ENCODE measurements around the gene PRSS8. TPM values are rescaled to one million over a fixed set of nuclear protein-coding genes. Genes with fewer than 3 reads are reported as not detected.
A peak's percentile ranks its signal among the peaks of the same experiment; 100 is the strongest.

The PRSS8 gene
- polyA plus RNA-seq, 3 donors = 0.15 TPM; not detected in 2

DNA sequence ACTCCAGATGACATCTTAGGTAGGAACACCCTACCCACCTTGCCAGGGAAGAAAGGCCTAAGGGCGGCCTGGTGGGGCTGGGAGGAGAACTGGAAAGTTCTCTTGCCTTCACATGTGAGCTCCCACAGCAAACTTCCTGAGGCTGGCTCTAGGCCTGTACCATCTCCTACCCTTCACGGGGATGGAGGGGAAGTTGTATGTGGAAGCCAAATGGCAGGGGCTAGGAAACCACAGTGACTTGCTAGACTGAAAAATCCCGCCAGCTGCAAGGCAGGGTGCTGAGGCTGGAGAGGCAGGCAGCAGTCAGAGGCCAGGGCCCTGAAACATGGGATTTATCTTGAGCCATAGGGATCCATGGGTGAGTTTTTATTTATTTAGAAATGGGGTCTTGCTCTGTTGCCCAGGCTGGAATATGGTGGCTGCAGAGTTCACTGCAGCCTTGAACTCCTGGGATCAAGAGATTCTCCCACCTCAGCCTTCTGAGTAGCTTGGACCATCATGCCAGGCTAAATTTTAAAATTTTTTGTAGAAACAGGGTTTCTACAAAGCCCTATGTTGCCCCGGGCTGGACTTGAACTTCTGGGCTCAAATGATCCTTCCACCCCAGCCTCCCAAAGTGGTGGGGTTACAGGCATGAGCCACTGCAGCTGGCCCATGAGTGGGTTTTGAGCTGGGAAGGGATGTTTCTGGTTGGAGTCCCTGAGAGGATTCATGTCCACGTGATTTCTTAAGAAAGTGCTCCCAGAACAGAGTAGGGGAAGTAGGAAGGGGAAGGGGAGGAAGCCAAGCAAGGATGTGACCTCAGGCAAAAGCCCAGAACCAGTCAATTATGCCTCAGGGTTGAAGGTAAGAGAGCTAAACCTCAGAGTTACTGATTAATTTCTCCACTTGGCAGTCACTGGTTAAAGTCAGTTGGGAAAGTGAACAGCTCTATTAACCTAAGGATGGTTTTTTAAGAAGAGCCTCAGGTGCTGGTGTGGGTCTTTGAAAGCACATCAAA, 22.1 kb downstream of the PRSS8 start:
- TF ChIP-seq, protein P1, sequence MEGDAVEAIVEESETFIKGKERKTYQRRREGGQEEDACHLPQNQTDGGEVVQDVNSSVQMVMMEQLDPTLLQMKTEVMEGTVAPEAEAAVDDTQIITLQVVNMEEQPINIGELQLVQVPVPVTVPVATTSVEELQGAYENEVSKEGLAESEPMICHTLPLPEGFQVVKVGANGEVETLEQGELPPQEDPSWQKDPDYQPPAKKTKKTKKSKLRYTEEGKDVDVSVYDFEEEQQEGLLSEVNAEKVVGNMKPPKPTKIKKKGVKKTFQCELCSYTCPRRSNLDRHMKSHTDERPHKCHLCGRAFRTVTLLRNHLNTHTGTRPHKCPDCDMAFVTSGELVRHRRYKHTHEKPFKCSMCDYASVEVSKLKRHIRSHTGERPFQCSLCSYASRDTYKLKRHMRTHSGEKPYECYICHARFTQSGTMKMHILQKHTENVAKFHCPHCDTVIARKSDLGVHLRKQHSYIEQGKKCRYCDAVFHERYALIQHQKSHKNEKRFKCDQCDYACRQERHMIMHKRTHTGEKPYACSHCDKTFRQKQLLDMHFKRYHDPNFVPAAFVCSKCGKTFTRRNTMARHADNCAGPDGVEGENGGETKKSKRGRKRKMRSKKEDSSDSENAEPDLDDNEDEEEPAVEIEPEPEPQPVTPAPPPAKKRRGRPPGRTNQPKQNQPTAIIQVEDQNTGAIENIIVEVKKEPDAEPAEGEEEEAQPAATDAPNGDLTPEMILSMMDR (IDR thresholded peaks at IDR 0.05) = no peak
- intact Hi-C loops (cut with micrococcal nuclease) = loop anchor here (2.0 to 10.0 kb wide), 4 partner anchors 29 to 761 kb away; partner anchors contain the start of genes FUS (in 1 of the 2) and ZNF267 (in 1 of the 2)

DNA sequence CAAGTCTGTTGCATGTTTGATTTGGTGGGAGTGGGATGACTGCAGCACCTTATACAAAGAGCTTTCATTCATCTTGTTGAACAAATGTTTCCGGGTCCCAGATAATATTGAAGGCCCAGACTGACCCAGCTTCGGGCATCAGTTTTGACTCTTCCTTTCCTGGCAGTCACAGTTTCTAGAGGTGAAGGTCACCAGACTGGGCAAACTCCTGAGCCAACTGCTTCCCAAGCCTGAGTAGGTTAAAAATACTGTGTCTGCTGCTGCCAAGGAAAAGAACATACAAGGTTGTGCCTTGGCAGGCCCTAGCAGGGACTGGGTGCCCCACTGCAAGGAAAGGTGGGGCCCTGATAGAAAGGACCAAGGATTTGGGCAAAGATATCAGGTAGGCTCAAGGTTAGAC, 22.8 kb downstream of the PRSS8 start:
- Histone ChIP-seq H3K79me2 (ENCODE audit: insufficient read depth, low read length) (peaks cover 58% of the 10 kb centered on the region), H3K27me3 (ENCODE audit: control insufficient read depth in 2 of 2, insufficient read depth in 2 of 2, low read length in 2 of 2) (no peaks in the 10 kb centered on the region), H3K27ac (ENCODE audit: low read depth in 1 of 2, low read length in 2 of 2) (peak overlapping the region; percentile 89 to 98), H3K9me3 (replicated peaks in 1 of 2; ENCODE audit: control insufficient read depth in 1 of 2, insufficient read depth in 1 of 2, low read length in 2 of 2) (no peaks in the 10 kb centered on the region), H3K4me3 (replicated peaks in 1 of 3; ENCODE audit: low read depth in 2 of 3, low read length in 3 of 3) (peak overlapping the region in 1 of 3 experiments; percentile 61), H3K36me3 (replicated peaks in 1 of 2; ENCODE audit: control insufficient read depth in 1 of 2, insufficient read depth in 2 of 2, low read length in 2 of 2) (peaks cover 34 to 38% of the 10 kb centered on the region in 2 donors), H3K4me2 (replicated peaks; ENCODE audit: extremely low read depth, low read length, poor library complexity, severe bottlenecking) (peak overlapping the region; percentile 64), H3K4me1 (ENCODE audit: control insufficient read depth in 1 of 2, insufficient read depth in 2 of 2, low read length in 2 of 2) (peaks cover 69 to 81% of the 10 kb centered on the region in 2 donors), H4K20me1 (ENCODE audit: insufficient read depth, low read length) (peaks cover 8% of the 10 kb centered on the region), H3K9ac (ENCODE audit: insufficient read depth, low read length, poor library complexity, severe bottlenecking) (no peak overlapping the region), H2AFZ (ENCODE audit: insufficient read depth, low read depth, low read length, poor library complexity, severe bottlenecking) (no peak overlapping the region)
- DNase-seq = no peak
- TF ChIP-seq, protein P1 (IDR thresholded peaks at IDR 0.05) = no peak
- Mint-ChIP-seq H3K4me3 (peak overlapping the region in 1 of 2 donors; percentile 31), H3K9me3 (peaks cover 0 to 1% (median 0%) of the 10 kb centered on the region in 7 donors), H3K27ac (peak overlapping the region; percentile 94 to 100 (median 98)), H3K27me3 (ENCODE audit: low read depth in 3 of 3) (peaks cover 0 to 2% (median 0%) of the 10 kb centered on the region in 3 donors), H3K36me3 (peaks cover 36 to 42% of the 10 kb centered on the region in 2 donors), H3K4me1 (peaks cover 66% of the 10 kb centered on the region)
- intact Hi-C loops (cut with micrococcal nuclease) = loop anchor here (2.0 to 10.0 kb wide), 4 partner anchors 30 to 762 kb away; partner anchors contain the start of genes FUS (in 1 of the 2) and ZNF267 (in 1 of the 2)
- WGBS (ENCODE audit: insufficient coverage) = 81% methylated on average over 2 of the region's 2 CpGs

More for the DNA sequence above, 22.1 kb downstream of the PRSS8 start:
- Histone ChIP-seq H3K4me2 (replicated peaks; ENCODE audit: extremely low read depth, low read length, poor library complexity, severe bottlenecking) (peak overlapping the region; percentile 64), H3K4me1 (ENCODE audit: control insufficient read depth in 1 of 2, insufficient read depth in 2 of 2, low read length in 2 of 2) (peaks cover 70 to 80% of the 10 kb centered on the region in 2 donors), H3K9ac (ENCODE audit: insufficient read depth, low read length, poor library complexity, severe bottlenecking) (no peak overlapping the region), H3K36me3 (replicated peaks in 1 of 2; ENCODE audit: control insufficient read depth in 1 of 2, insufficient read depth in 2 of 2, low read length in 2 of 2) (peaks cover 34 to 38% of the 10 kb centered on the region in 2 donors), H3K27ac (ENCODE audit: low read depth in 1 of 2, low read length in 2 of 2) (peak overlapping the region; percentile 89 to 98), H4K20me1 (ENCODE audit: insufficient read depth, low read length) (peaks cover 8% of the 10 kb centered on the region), H3K9me3 (replicated peaks in 1 of 2; ENCODE audit: control insufficient read depth in 1 of 2, insufficient read depth in 1 of 2, low read length in 2 of 2) (no peaks in the 10 kb centered on the region), H3K4me3 (replicated peaks in 1 of 3; ENCODE audit: low read depth in 2 of 3, low read length in 3 of 3) (peak overlapping the region in 1 of 3 experiments; percentile 61), H3K79me2 (ENCODE audit: insufficient read depth, low read length) (peaks cover 55% of the 10 kb centered on the region), H3K27me3 (ENCODE audit: control insufficient read depth in 2 of 2, insufficient read depth in 2 of 2, low read length in 2 of 2) (no peaks in the 10 kb centered on the region), H2AFZ (ENCODE audit: insufficient read depth, low read depth, low read length, poor library complexity, severe bottlenecking) (no peak overlapping the region)
- DNase-seq = peak; percentile 77 to 95 (median 87)
- H3K9me3 Mint-ChIP-seq = peaks cover 0 to 3% (median 0%) of the 10 kb centered on the region in 7 donors
- WGBS (ENCODE audit: insufficient coverage) = 0% methylated on average over 2 of the region's 5 CpGs
- peaks cover 0 to 2% (median 0%) of the 10 kb centered on the region in 3 donors for H3K27me3 Mint-ChIP-seq (ENCODE audit: low read depth in 3 of 3)
- H3K27ac Mint-ChIP-seq = peak overlapping the region; percentile 94 to 100 (median 98)
- peaks cover 67% of the 10 kb centered on the region for H3K4me1 Mint-ChIP-seq
- H3K36me3 Mint-ChIP-seq = peaks cover 36 to 42% of the 10 kb centered on the region in 2 donors
- peak overlapping the region; percentile 45 to 65 for H3K4me3 Mint-ChIP-seq
